Panc1 (cell line): ENCODE results near the gene ZBTB20. TPM values are rescaled to one million over a fixed set of nuclear protein-coding genes. Genes with fewer than 3 reads are reported as not detected.

Experiments used
- ATAC-seq: fragments of 200-7000 bp; cut with Tn5 transposase; 2 replicates; pipeline ENCODE4 v1.9.1; 2020; ENCODE audit warnings: mild to moderate bottlenecking, moderate library complexity
- BruUV-seq: library from RNA; stranded (reverse); fragments of 400-500 nt; replicated peaks from 2 replicates; lab custom pipeline; 2021; lab: Mats Ljungman, UMichigan
- CTCF ChIA-PET: fragments of 300-600 bp; sonication (Branson Sonifier 250); formaldehyde crosslinking; loops from one replicate; lab custom pipeline; 2022; ENCODE audit warnings: antibody characterized with exemption; lab: Charles Lee
- POLR2A ChIA-PET: fragments of 300-600 bp; sonication (Branson Sonifier 250); formaldehyde crosslinking; loops from one replicate; lab custom pipeline; 2022; ENCODE audit warnings: antibody characterized with exemption; lab: Charles Lee
- DNase-seq: peaks from one replicate; pipeline ENCODE4 v3.0.0-alpha.2; 2010; ENCODE audit warnings: low read depth, low spot score
- H3K27ac ChIP-seq: 2 replicates; pipeline ENCODE4 v1.5.1; 2011; ENCODE audit warnings: mild to moderate bottlenecking, low read length, inconsistent platforms
- H3K27me3 ChIP-seq: fragments of 200-500 bp; sonication (Bioruptor generic); 2 replicates; pipeline ENCODE4 v1.6.0; 2014; ENCODE audit warnings: low read length, inconsistent platforms; ENCODE audit not compliant: control insufficient read depth, insufficient read depth
- H3K36me3 ChIP-seq: fragments of 200-500 bp; sonication (Bioruptor generic); 2 replicates; pipeline ENCODE4 v1.5.1; 2014; ENCODE audit warnings: inconsistent platforms, mild to moderate bottlenecking, low read length, moderate library complexity; ENCODE audit not compliant: control insufficient read depth, insufficient read depth
- H3K4me1 ChIP-seq: 2 replicates; pipeline ENCODE4 v1.5.1; 2011; ENCODE audit warnings: inconsistent platforms, mild to moderate bottlenecking, low read length, moderate library complexity; ENCODE audit not compliant: control insufficient read depth, insufficient read depth
- H3K4me3 ChIP-seq, 2 experiments: 2 replicates each; pipeline ENCODE4 v1.5.1; 2011 to 2012; ENCODE audit warnings: low read depth in 2 of 2, low read length in 2 of 2, mild to moderate bottlenecking in 2 of 2, inconsistent platforms in 1 of 2, moderate library complexity in 1 of 2
- H3K9me3 ChIP-seq: fragments of 200-500 bp; sonication (Bioruptor generic); 2 replicates; pipeline ENCODE4 v1.5.1; 2014; ENCODE audit warnings: low read depth, mild to moderate bottlenecking, inconsistent platforms, low read length, moderate library complexity; ENCODE audit not compliant: control insufficient read depth, insufficient read depth
- POLR2AphosphoS5 ChIP-seq: IDR thresholded peaks from 2 replicates; pipeline ENCODE4 v1.6.1; 2012; ENCODE audit warnings: mild to moderate bottlenecking, low read depth, low read length, moderate library complexity
- SIN3A ChIP-seq: IDR thresholded peaks from 2 replicates; pipeline ENCODE4 v1.6.1; 2012; ENCODE audit warnings: low read depth, mild to moderate bottlenecking, low read length, moderate library complexity, borderline replicate concordance; ENCODE audit not compliant: insufficient read depth
- TCF7L2 ChIP-seq: IDR thresholded peaks from 2 replicates; pipeline ENCODE4 v1.6.1; 2011; ENCODE audit warnings: mild to moderate bottlenecking, low read depth, low read length, inconsistent platforms
- in situ Hi-C: cut with HindIII; loops from 2 replicates; pipeline ENCODE4 v1.10.0; 2016; ENCODE audit warnings: low sequenced_read_pairs, low pct_unique_long_range_greater_than_20kb
- intact Hi-C: fragments of 100-400 bp; cut with micrococcal nuclease; formaldehyde crosslinking; loops from one replicate; pipeline ENCODE4 v1.10.0; 2022; ENCODE audit not compliant: unreplicated experiment
- total RNA-seq: library from RNA; stranded (reverse); gene quantifications from one replicate; pipeline ENCODE4 v1.2.1, GENCODE V29; 2021; ENCODE audit not compliant: unreplicated experiment
- TF ChIP-seq, protein P1 (sequence below), 2 experiments: IDR thresholded peaks; 2 replicates each; pipeline ENCODE4 v1.6.1; 2011 to 2012; ENCODE audit warnings: low read depth in 2 of 2, control low read depth in 1 of 2, low read length in 1 of 2, mild to moderate bottlenecking in 1 of 2, moderate library complexity in 1 of 2; ENCODE audit not compliant: insufficient read depth in 1 of 2
- TF ChIP-seq, protein P2 (sequence below): fragments of 450-650 bp; IDR thresholded peaks from 2 replicates; pipeline ENCODE4 v1.5.1; 2017; ENCODE audit warnings: mild to moderate bottlenecking

The ZBTB20 gene
- total RNA-seq, 1 experiment from 2014 or later, result 4.1 TPM

DNA sequence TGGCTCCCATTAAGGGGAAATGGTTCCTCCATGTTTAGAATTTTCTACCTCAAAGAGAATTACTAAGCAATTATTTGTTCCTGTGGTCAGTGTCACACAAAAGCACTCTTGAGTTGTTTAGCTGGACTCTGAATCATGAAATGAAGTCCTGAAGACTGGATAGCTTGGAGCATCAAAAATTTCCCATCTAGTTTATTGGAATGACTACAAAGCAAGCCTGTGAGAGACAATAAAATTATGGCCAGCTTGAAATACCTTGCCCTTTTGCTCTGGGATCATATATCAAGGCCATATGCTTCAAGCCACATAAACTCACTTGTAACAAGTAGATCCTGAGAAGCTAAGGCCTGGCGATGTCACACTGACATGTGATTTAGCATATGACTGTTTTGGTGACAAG, 561.0 kb downstream of the ZBTB20 start:
- Histone ChIP-seq H3K27ac (no peak overlapping the region), H3K9me3 (peaks cover 3% of the 10 kb centered on the region; the same call in 1 of the 2 replicates), H3K27me3 (no peaks in the 10 kb centered on the region), H3K4me3 (no peak overlapping the region), H3K36me3 (no peaks in the 10 kb centered on the region), H3K4me1 (no peaks in the 10 kb centered on the region)
- ChIA-PET POLR2A (no interaction called here), CTCF (no interaction called here)
- DNase-seq (no peak), ATAC-seq (no peak)
- intact Hi-C loops (no loop called here), in situ Hi-C loops (no loop called here)
- no peak for TF ChIP-seq TCF7L2
- TF ChIP-seq SIN3A, result no peak
- TF ChIP-seq, protein P1, sequence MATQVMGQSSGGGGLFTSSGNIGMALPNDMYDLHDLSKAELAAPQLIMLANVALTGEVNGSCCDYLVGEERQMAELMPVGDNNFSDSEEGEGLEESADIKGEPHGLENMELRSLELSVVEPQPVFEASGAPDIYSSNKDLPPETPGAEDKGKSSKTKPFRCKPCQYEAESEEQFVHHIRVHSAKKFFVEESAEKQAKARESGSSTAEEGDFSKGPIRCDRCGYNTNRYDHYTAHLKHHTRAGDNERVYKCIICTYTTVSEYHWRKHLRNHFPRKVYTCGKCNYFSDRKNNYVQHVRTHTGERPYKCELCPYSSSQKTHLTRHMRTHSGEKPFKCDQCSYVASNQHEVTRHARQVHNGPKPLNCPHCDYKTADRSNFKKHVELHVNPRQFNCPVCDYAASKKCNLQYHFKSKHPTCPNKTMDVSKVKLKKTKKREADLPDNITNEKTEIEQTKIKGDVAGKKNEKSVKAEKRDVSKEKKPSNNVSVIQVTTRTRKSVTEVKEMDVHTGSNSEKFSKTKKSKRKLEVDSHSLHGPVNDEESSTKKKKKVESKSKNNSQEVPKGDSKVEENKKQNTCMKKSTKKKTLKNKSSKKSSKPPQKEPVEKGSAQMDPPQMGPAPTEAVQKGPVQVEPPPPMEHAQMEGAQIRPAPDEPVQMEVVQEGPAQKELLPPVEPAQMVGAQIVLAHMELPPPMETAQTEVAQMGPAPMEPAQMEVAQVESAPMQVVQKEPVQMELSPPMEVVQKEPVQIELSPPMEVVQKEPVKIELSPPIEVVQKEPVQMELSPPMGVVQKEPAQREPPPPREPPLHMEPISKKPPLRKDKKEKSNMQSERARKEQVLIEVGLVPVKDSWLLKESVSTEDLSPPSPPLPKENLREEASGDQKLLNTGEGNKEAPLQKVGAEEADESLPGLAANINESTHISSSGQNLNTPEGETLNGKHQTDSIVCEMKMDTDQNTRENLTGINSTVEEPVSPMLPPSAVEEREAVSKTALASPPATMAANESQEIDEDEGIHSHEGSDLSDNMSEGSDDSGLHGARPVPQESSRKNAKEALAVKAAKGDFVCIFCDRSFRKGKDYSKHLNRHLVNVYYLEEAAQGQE (IDR thresholded peaks at IDR 0.05; ENCODE audit: insufficient read depth in 1 of 2, low read depth in 2 of 2, low read length in 1 of 2), result no peak
- TF ChIP-seq POLR2AphosphoS5, result no peak
- TF ChIP-seq, protein P2, sequence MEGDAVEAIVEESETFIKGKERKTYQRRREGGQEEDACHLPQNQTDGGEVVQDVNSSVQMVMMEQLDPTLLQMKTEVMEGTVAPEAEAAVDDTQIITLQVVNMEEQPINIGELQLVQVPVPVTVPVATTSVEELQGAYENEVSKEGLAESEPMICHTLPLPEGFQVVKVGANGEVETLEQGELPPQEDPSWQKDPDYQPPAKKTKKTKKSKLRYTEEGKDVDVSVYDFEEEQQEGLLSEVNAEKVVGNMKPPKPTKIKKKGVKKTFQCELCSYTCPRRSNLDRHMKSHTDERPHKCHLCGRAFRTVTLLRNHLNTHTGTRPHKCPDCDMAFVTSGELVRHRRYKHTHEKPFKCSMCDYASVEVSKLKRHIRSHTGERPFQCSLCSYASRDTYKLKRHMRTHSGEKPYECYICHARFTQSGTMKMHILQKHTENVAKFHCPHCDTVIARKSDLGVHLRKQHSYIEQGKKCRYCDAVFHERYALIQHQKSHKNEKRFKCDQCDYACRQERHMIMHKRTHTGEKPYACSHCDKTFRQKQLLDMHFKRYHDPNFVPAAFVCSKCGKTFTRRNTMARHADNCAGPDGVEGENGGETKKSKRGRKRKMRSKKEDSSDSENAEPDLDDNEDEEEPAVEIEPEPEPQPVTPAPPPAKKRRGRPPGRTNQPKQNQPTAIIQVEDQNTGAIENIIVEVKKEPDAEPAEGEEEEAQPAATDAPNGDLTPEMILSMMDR, result no peak
- no TSS peak for BruUV-seq

DNA sequence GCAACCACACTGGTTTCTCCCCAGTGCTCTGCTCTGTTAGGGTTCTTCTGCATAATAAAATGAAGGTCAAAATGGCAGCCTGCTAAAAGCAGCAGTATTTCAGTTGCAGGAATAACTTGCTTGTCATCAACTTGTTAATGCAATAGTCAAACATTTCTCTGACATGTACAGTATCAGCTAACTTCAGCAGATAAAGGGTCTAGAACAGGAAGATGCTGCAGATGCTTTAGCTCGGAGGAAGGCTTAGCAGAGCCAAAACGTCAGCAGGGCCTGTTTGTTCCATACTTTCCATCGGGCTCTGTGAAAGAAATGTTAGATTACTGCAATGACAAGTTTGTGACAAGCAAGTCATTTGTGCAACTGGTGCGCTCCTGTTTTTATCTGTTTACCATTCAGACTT, 561.4 kb downstream of the ZBTB20 start:
- H3K27me3 ChIP-seq, result no peaks in the 10 kb centered on the region
- CTCF ChIA-PET, result no interaction called here
- H3K36me3 ChIP-seq, result no peaks in the 10 kb centered on the region
- no peaks in the 10 kb centered on the region for H3K4me1 ChIP-seq
- DNase-seq (no peak), ATAC-seq (no peak)
- POLR2A ChIA-PET, result no interaction called here
- H3K4me3 ChIP-seq, result no peak overlapping the region
- intact Hi-C loops, result no loop called here
- no peak overlapping the region for H3K27ac ChIP-seq
- peaks cover 3% of the 10 kb centered on the region; the same call in 1 of the 2 replicates for H3K9me3 ChIP-seq
- in situ Hi-C loops, result no loop called here
- no peak for TF ChIP-seq TCF7L2
- no peak for TF ChIP-seq POLR2AphosphoS5
- TF ChIP-seq, protein P2, result no peak
- TF ChIP-seq SIN3A, result no peak
- BruUV-seq, result no TSS peak
